IPS-18a (cell line): ENCODE results near the gene TMEFF2.
"Not testable (repeated sequence)": the region's sequence is repeated elsewhere in the genome, so short reads cannot be mapped to it uniquely, and the experiment has no call there.

ENCODE experiments used
- H3K27ac ChIP-seq: one replicate; pipeline ENCODE4 v1.5.1; 2013; ENCODE audit warnings: low read length
- H3K27me3 ChIP-seq: one replicate; pipeline ENCODE4 v1.6.1; 2013; ENCODE audit warnings: mild to moderate bottlenecking, low read length; ENCODE audit not compliant: control insufficient read depth, insufficient read depth
- H3K36me3 ChIP-seq: one replicate; pipeline ENCODE4 v1.6.1; 2013; ENCODE audit warnings: low read depth, low read length; ENCODE audit not compliant: control insufficient read depth
- H3K4me1 ChIP-seq: one replicate; pipeline ENCODE4 v1.6.1; 2013; ENCODE audit warnings: low read depth, low read length; ENCODE audit not compliant: control insufficient read depth
- H3K4me3 ChIP-seq: one replicate; pipeline ENCODE4 v1.5.1; 2013; ENCODE audit warnings: low read length
- H3K9ac ChIP-seq: one replicate; pipeline ENCODE4 v1.6.1; 2013; ENCODE audit warnings: mild to moderate bottlenecking, low read length, moderate library complexity
- H3K9me3 ChIP-seq: one replicate; pipeline ENCODE4 v1.6.1; 2013; ENCODE audit warnings: low read depth, low read length; ENCODE audit not compliant: control insufficient read depth

Gene TMEFF2

DNA sequence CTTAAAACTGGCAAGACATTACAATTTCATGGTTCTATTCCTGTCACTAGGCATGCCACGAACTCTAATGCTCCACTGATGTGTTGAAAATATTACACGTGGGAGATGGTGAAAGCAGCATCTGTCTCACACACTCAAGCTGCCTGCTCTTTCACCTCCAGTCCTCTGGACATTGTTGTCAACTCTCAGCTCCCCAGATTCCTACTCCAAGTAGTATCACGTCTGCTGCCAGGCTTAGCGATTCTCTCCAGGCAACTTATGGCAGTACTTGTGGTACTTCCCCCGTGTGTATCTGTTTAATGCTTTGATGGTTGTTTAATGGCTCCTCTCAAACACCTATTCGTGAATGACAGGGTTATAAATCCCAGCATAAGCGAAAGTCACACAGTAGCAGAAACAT is 103.8 kb downstream of the TMEFF2 start:
- no peak overlapping the region for H3K27ac ChIP-seq
- peaks cover 6% of the 10 kb centered on the region for H3K4me1 ChIP-seq
- H3K9me3 ChIP-seq: no peaks in the 10 kb centered on the region
- no peaks in the 10 kb centered on the region for H3K36me3 ChIP-seq
- no peak overlapping the region for H3K9ac ChIP-seq
- no peak overlapping the region for H3K4me3 ChIP-seq
- no peaks in the 10 kb centered on the region for H3K27me3 ChIP-seq

DNA sequence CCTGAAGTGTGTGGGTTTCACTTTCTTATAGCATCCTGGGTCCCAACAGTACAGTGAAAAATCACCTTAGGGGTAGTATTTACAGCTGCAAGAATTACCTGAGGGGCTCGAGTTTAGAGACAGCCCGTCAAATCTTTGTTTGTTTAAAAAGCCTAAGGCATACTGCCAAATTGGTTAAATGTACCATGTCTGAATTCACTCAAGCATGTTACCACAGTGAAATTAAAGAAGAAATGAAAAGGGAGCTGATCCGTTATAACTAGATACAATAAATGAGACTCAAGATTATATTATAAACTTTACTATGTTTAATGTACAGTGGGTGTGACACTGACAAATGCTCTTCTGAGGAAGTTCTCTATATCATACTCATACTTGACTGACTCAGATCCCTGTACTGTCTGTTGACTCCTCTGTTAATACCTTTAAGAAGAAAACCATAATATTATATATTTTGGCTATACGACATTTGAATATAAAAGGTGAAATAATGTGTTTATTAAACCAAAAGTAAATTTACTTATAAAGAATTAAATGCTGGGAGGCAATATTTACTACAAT is 107.3 kb downstream of the TMEFF2 start:
- H3K4me3 ChIP-seq: no peak overlapping the region
- H3K9ac ChIP-seq: no peak overlapping the region
- H3K9me3 ChIP-seq: no peaks in the 10 kb centered on the region
- peaks cover 14% of the 10 kb centered on the region for H3K4me1 ChIP-seq
- no peak overlapping the region for H3K27ac ChIP-seq
- H3K36me3 ChIP-seq: no peaks in the 10 kb centered on the region
- no peaks in the 10 kb centered on the region for H3K27me3 ChIP-seq

DNA sequence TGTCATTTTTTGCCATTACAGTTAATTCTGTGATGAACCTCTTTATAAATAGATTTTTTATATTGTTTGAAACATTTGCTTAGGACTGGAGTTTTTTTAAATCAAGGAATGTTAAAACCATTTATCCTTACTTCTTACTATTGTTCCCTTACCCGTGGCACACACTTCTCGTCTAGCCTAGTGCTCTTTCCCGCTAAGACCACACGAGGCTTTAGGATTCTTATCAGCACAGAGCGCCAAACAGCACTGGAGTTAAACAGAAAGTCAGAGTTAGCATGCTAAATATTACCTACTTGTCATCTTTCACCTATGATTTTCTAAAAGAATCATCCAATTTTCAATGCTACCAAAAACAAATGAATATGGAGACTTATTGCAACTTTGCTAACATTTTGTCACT is 112.6 kb downstream of the TMEFF2 start:
- Histone ChIP-seq H3K4me3 (no peak overlapping the region), H3K27me3 (no peaks in the 10 kb centered on the region), H3K9me3 (no peaks in the 10 kb centered on the region), H3K4me1 (peaks cover 9% of the 10 kb centered on the region), H3K36me3 (no peaks in the 10 kb centered on the region), H3K9ac (no peak overlapping the region), H3K27ac (no peak overlapping the region)

DNA sequence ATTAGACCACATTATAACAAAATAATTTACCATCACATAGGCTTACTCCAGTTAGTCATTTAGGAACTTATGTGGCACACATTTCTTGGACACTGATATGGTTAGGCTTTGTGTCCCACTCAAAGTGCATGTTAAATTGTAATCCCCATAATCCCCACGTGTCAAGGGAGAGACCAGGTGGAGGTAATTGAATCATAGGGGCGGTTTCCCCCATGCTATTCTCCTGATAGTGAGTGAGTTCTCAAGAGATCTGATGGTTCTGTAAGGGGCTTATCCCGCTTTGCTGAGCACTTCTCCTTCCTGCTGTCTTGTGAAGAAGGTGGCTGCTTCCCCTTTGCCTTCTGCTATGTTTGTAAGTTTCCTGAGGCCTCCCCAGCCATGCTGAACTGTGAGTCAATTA is 114.6 kb downstream of the TMEFF2 start:
- not testable (repeated sequence) for H3K9me3 ChIP-seq, H3K4me1 ChIP-seq, H3K4me3 ChIP-seq, H3K27me3 ChIP-seq, H3K36me3 ChIP-seq, H3K9ac ChIP-seq, H3K27ac ChIP-seq

DNA sequence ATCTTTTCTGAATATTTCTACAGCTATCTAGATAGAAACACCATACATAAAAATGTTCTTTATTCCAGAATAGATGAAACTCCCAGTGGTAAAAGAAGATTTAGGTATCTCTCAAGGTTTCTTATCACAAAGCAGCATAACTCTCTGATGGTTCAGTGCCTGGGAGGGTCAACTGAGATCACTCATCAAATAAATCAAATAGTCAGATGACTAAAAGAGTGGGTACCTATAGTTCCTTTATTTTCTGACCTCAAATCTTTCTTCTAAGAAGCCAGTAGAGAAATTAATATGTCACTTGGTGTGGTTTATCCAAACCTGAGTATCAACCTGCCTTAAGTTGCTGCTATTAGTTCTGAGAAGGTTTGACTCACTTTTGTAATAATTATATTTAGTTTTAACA is 120.9 kb downstream of the TMEFF2 start:
- no peak overlapping the region for H3K4me3 ChIP-seq
- no peaks in the 10 kb centered on the region for H3K36me3 ChIP-seq
- no peak overlapping the region for H3K27ac ChIP-seq
- no peak overlapping the region for H3K9ac ChIP-seq
- no peaks in the 10 kb centered on the region for H3K27me3 ChIP-seq
- H3K4me1 ChIP-seq: no peaks in the 10 kb centered on the region
- no peaks in the 10 kb centered on the region for H3K9me3 ChIP-seq

DNA sequence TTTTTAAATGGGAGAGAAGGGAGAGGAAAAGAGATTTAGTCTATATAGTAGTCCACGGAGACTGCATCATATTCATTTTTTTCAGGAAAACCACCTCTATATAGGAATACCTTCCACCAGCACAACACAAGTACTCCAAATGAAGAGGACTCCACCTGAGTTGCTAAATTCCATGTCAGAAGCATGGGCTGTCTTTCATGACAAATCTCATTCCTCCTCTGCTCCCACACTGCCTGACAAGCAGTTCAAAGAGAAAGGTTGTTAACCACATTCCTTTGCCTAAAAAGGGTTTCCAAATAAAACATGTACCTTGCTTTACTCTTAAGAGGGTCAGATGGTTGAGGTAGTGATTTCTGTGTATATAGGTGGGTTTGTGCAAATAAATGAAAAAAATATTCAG is 122.0 kb downstream of the TMEFF2 start:
- Histone ChIP-seq H3K4me1 (no peaks in the 10 kb centered on the region), H3K4me3 (no peak overlapping the region), H3K27ac (no peak overlapping the region), H3K36me3 (no peaks in the 10 kb centered on the region), H3K9me3 (no peaks in the 10 kb centered on the region), H3K9ac (no peak overlapping the region), H3K27me3 (no peaks in the 10 kb centered on the region)

DNA sequence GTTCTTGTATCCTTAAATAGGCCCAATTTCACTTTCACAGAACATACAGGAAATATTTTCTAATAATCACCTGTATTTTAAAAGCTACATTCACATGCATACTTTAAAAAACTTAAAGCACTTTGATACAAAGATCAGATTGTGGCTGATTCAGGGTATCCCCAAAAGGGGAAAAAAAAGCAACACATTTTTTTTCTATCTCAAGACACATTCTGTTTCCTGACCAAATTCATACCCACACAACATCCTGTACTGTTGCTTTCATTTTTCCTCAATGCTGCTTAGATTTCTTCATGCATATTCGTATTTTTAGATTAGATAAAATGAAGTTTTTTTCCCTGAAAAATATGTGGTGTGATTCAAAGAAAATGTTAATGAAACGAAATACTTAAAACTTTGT is 122.5 kb downstream of the TMEFF2 start:
- no peaks in the 10 kb centered on the region for H3K27me3 ChIP-seq
- no peak overlapping the region for H3K27ac ChIP-seq
- H3K36me3 ChIP-seq: no peaks in the 10 kb centered on the region
- H3K9me3 ChIP-seq: no peaks in the 10 kb centered on the region
- no peak overlapping the region for H3K4me3 ChIP-seq
- no peak overlapping the region for H3K9ac ChIP-seq
- H3K4me1 ChIP-seq: no peaks in the 10 kb centered on the region

- no peak overlapping the region for H3K4me3 ChIP-seq
- no peaks in the 10 kb centered on the region for H3K9me3 ChIP-seq
- H3K27me3 ChIP-seq: no peaks in the 10 kb centered on the region
- no peak overlapping the region for H3K27ac ChIP-seq
- H3K36me3 ChIP-seq: no peaks in the 10 kb centered on the region
- no peaks in the 10 kb centered on the region for H3K4me1 ChIP-seq
- no peak overlapping the region for H3K9ac ChIP-seq
These were observed 124.6 kb downstream of the TMEFF2 start for GRCh38 chr2:192070099-192070498.

DNA sequence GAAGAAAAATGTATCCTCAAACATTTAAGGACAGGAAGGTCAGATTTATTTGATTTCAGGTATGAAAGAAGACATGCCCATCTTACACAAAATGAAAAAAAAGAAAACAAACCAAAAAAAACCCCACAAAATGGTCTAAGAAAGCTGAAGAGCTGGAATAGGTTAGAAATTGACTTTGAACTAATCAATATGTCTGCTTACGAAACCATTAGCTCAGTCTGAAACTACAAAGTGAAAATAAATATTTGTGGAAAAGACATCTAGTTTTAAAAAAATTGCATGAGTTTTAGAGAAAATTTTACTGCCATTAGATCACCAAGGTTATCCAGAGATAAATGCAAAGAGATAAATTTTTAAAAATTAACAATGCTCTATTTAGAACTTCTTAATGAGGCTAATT is 125.3 kb downstream of the TMEFF2 start:
- Histone ChIP-seq H3K36me3 (no peaks in the 10 kb centered on the region), H3K4me1 (no peaks in the 10 kb centered on the region), H3K27me3 (no peaks in the 10 kb centered on the region), H3K4me3 (no peak overlapping the region), H3K9me3 (no peaks in the 10 kb centered on the region), H3K9ac (no peak overlapping the region), H3K27ac (no peak overlapping the region)

DNA sequence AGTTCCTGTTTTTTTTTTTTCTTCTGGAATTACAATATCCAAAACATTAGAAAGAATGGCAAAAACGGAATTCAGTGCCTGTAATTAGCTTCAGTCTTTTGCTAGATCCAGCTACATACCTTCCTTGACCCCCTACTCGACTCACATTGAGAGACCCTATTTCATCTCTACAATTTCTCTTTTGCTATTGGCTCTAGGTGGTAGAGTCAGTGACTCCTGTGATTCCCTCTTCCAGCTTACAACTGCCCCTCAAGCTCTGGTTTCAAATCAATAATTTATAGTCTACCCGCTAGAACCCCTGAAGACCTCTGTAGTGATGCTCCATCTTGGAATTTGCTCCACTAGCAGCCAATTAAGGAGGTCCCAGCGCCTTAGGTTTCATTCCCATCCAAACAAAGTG is 125.8 kb downstream of the TMEFF2 start:
- H3K27ac ChIP-seq: no peak overlapping the region
- no peaks in the 10 kb centered on the region for H3K36me3 ChIP-seq
- H3K4me3 ChIP-seq: no peak overlapping the region
- H3K9ac ChIP-seq: no peak overlapping the region
- H3K9me3 ChIP-seq: no peaks in the 10 kb centered on the region
- no peaks in the 10 kb centered on the region for H3K4me1 ChIP-seq
- no peaks in the 10 kb centered on the region for H3K27me3 ChIP-seq

DNA sequence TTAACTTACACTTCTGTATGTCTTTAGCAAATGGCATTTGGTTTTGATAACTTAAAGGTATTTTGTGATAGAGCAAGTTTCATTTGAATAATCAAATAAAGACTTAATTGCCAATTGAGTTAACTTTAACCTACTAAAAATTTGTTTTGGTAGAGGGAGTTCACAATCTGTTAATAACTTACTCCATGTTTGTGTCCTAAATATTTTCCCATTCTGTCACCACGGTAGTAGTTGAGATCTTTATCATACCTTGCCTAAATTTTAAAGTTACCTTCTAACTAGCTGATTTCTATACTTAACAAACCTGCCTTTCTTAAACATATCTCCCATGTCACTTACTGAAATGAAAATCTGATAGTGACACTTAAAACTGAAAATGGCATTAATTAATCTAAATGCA is 127.1 kb downstream of the TMEFF2 start:
- Histone ChIP-seq H3K36me3 (no peaks in the 10 kb centered on the region), H3K27me3 (no peaks in the 10 kb centered on the region), H3K9me3 (no peaks in the 10 kb centered on the region), H3K9ac (no peak overlapping the region), H3K4me1 (no peaks in the 10 kb centered on the region), H3K4me3 (no peak overlapping the region), H3K27ac (no peak overlapping the region)

GRCh38 chr2:192064459-192064858 is 130.3 kb downstream of the TMEFF2 start:
- H3K36me3 ChIP-seq: no peaks in the 10 kb centered on the region
- no peak overlapping the region for H3K9ac ChIP-seq
- no peaks in the 10 kb centered on the region for H3K9me3 ChIP-seq

More at GRCh38 chr2:192064459-192064858, 130.3 kb downstream of the TMEFF2 start:
- Histone ChIP-seq H3K27me3 (no peaks in the 10 kb centered on the region), H3K4me3 (no peak overlapping the region), H3K27ac (no peak overlapping the region), H3K4me1 (no peaks in the 10 kb centered on the region)
